K562 (cell line): Measurements from ENCODE around the gene CUL2. TPM values are rescaled to one million over a fixed set of nuclear protein-coding genes. Genes with fewer than 3 reads are reported as not detected.
A peak's percentile ranks its signal among the peaks of the same experiment; 100 is the strongest.

Source experiments
- ATAC-seq: fragments of 200-7000 bp; cut with Tn5 transposase; 3 replicates; pipeline ENCODE4 v1.9.1; 2020; ENCODE audit warnings: moderate library complexity
- BruUV-seq: library from RNA; stranded (reverse); fragments of 400-500 nt; replicated peaks from 2 replicates; lab custom pipeline; 2021; lab: Mats Ljungman, UMichigan
- CTCF ChIA-PET: fragments of 300-600 bp; formaldehyde crosslinking; extraction: SDS; loops from one replicate; lab custom pipeline; 2021; ENCODE audit warnings: low intra/inter-chr PET ratio; lab: Yijun Ruan, JAX
- POLR2A ChIA-PET: fragments of 300-600, 350-650 bp; sonication (Branson Sonifier 250); formaldehyde crosslinking; extraction: SDS; loops from one replicate; lab custom pipeline; 2021; ENCODE audit warnings: antibody characterized with exemption, inconsistent platforms; lab: Yijun Ruan, JAX
- DNase-seq, 4 experiments: peaks; one replicate each; pipeline versions ENCODE4 v3.0.0 to v3.0.0-alpha.2; 2011 to 2018; ENCODE audit warnings: low spot score in 3 of 4, mixed read lengths in 3 of 4; ENCODE audit errors: extremely low read depth in 1 of 4
- FAIRE-seq: peaks from 2 replicates; lab custom pipeline; 2011; peaks lifted over from hg19 to GRCh38; lab: Jason Lieb, UNC
- H2AFZ ChIP-seq: 2 replicates; pipeline ENCODE4 v1.6.0; 2011; ENCODE audit warnings: low read depth, low read length, control low read depth, inconsistent platforms
- H3K27ac ChIP-seq: fragments of 200-600 bp; 3 replicates; pipeline ENCODE4 v1.8.0; 2011; ENCODE audit warnings: low read depth, mild to moderate bottlenecking, control low read depth, inconsistent platforms, low read length, moderate library complexity, mixed read lengths; ENCODE audit errors: extremely low read depth
- H3K27me3 ChIP-seq, 2 experiments: fragments of 300-600 bp in 1 of 2; 2 replicates in 1 of 2; 3 replicates in 1 of 2; pipeline versions ENCODE4 v1.6.0 to v1.8.0; 2011; ENCODE audit warnings: inconsistent platforms in 2 of 2, low read length in 2 of 2, mild to moderate bottlenecking in 1 of 2, mixed read lengths in 1 of 2, moderate library complexity in 1 of 2; ENCODE audit not compliant: control insufficient read depth in 2 of 2, insufficient read depth in 2 of 2
- H3K36me3 ChIP-seq: fragments of 300-600 bp; 3 replicates; pipeline ENCODE4 v1.8.0; 2011; ENCODE audit warnings: mild to moderate bottlenecking, low read length, inconsistent platforms; ENCODE audit not compliant: control insufficient read depth, insufficient read depth
- H3K4me1 ChIP-seq, 2 experiments: fragments of 200-600 bp in 1 of 2; replicated peaks in 1 of 2; 2 replicates in 1 of 2; 3 replicates in 1 of 2; pipeline versions ENCODE4 v1.5.1 to v1.8.0; 2011; ENCODE audit warnings: inconsistent platforms in 2 of 2, low read length in 2 of 2, mild to moderate bottlenecking in 1 of 2, mixed read lengths in 1 of 2, moderate library complexity in 1 of 2; ENCODE audit not compliant: control insufficient read depth in 2 of 2, insufficient read depth in 2 of 2
- H3K4me2 ChIP-seq: 2 replicates; pipeline ENCODE4 v1.6.1; 2011; ENCODE audit warnings: low read length, control low read depth, inconsistent platforms, mixed read lengths; ENCODE audit not compliant: insufficient read depth
- H3K4me3 ChIP-seq: fragments of 200-600 bp; sonication (generic), shearing (Covaris generic); 2 replicates; pipeline ENCODE4 v1.5.1; 2016; ENCODE audit warnings: control low read depth, inconsistent platforms
- H3K79me2 ChIP-seq: fragments of 200-600 bp; 3 replicates; pipeline ENCODE4 v1.8.0; 2011; ENCODE audit warnings: low read length, inconsistent platforms; ENCODE audit not compliant: control insufficient read depth, insufficient read depth
- H3K9ac ChIP-seq, 2 experiments: 2 replicates each; pipeline versions ENCODE4 v1.6.0 to v1.6.1; 2011; ENCODE audit warnings: low read depth in 2 of 2, low read length in 2 of 2, control low read depth in 1 of 2, inconsistent platforms in 1 of 2, mild to moderate bottlenecking in 1 of 2, mixed read lengths in 1 of 2; ENCODE audit not compliant: insufficient read depth in 1 of 2
- H3K9me1 ChIP-seq: one replicate; pipeline ENCODE4 v1.6.0; 2011; ENCODE audit warnings: inconsistent platforms, mild to moderate bottlenecking, low read length, moderate library complexity; ENCODE audit not compliant: control insufficient read depth, insufficient read depth
- H3K9me3 ChIP-seq: replicated peaks from 2 replicates; pipeline ENCODE4 v1.5.1; 2011; ENCODE audit warnings: low read depth, low read length, inconsistent platforms; ENCODE audit not compliant: control insufficient read depth, insufficient read depth
- H4K20me1 ChIP-seq: replicated peaks from 2 replicates; pipeline ENCODE4 v1.6.1; 2011; ENCODE audit warnings: low read length, inconsistent platforms, mixed read lengths; ENCODE audit not compliant: control insufficient read depth, insufficient read depth
- CTCF ChIP-seq, 3 experiments: IDR thresholded peaks in 2 of 3; conservative IDR thresholded peaks in 1 of 3; 2 replicates each; pipeline ENCODE4 v1.5.1; 2011 to 2012; ENCODE audit warnings: low read length in 3 of 3, mild to moderate bottlenecking in 3 of 3, control low read depth in 2 of 3, improper control_type of control experiment in 1 of 3, inconsistent platforms in 1 of 3, low read depth in 1 of 3, mixed read lengths in 1 of 3, moderate library complexity in 1 of 3; ENCODE audit not compliant: insufficient read depth in 2 of 3
- RAD21 ChIP-seq, 2 experiments: fragments of 250-450 bp in 1 of 2; fragments of 450-650 bp in 1 of 2; sonication (Bioruptor Pico) in 1 of 2; formaldehyde crosslinking in 1 of 2; IDR thresholded peaks in 1 of 2; conservative IDR thresholded peaks in 1 of 2; 2 replicates each; pipeline versions ENCODE4 v1.4.0 to v1.8.0; 2020 to 2022; ENCODE audit warnings: mild to moderate bottlenecking in 2 of 2, moderate library complexity in 1 of 2
- ZNF280A ChIP-seq: fragments of 450-650 bp; IDR thresholded peaks from 2 replicates; pipeline ENCODE4 v1.6.1; 2018; ENCODE audit warnings: mild to moderate bottlenecking, low read depth; ENCODE audit not compliant: partially characterized antibody
- WGBS: fragments of 100-300 bp; shearing (Covaris generic); methylation state at CpG from one replicate; pipeline ENCODE4 v1.1.6; 2016; ENCODE audit warnings: low coverage, mixed read lengths; ENCODE audit not compliant: insufficient coverage; ENCODE audit errors: missing lambda C conversion rate; 5-methylcytosine and 5-hydroxymethylcytosine counted together
- in situ Hi-C: fragments of 300-500 bp; cut with MboI; formaldehyde crosslinking; loops from 4 replicates; pipeline ENCODE4 v1.15.0; 2018; ENCODE audit warnings: inconsistent platforms, mixed read lengths
- intact Hi-C: fragments of 100-400 bp; cut with micrococcal nuclease; formaldehyde crosslinking; loops from 2 replicates; pipeline ENCODE4 v1.14.2; 2022
- polyA plus RNA-seq, 8 experiments: library from polyadenylated mRNA; depleted of rRNA in 4 of 8; stranded (reverse) in 5 of 8; unstranded in 3 of 8; fragments of >200 nt; fragmentation: Nextera tagmentation in 2 of 8; fragmentation: Illumina TruSeq in 1 of 8; extraction: Ambion mirVana in 2 of 8; extraction: Trizol in 1 of 8; gene quantifications; 2 replicates each; pipeline versions ENCODE4 v1.2.1 to v1.2.3, GENCODE V29; 2011 to 2014; ENCODE audit warnings: inconsistent platforms in 1 of 8, missing spikeins in 1 of 8
- total RNA-seq, 7 experiments: library from RNA; depleted of rRNA in 6 of 7; stranded (reverse); fragments of >200 nt in 6 of 7; fragmentation: Illumina TruSeq in 2 of 7; extraction: Trizol in 2 of 7; gene quantifications; 2 replicates each; pipeline versions ENCODE4 v1.2.1 to v1.2.3, GENCODE V29; 2011 to 2021; ENCODE audit warnings: low replicate concordance in 1 of 7

The CUL2 gene
- total and polyA plus RNA-seq, 9 of the 15 experiments (the other 6 are each of a cell fraction or from before 2014, with no cell fraction given), result 17.3 to 46.3 (median 41.2) TPM

- H3K4me1 ChIP-seq, result no peaks in the 10 kb centered on the region; a peak in 1 of 5 replicates
- no peak overlapping the region for H3K4me3 ChIP-seq
- no peaks in the 10 kb centered on the region for H3K36me3 ChIP-seq
- ATAC-seq (peak; percentile 69), DNase-seq (no peak), FAIRE-seq (no peak)
- ChIA-PET CTCF (no interaction called here), POLR2A (interaction anchor here (1.1 kb wide), 1 partner anchor 297 kb away, joined by 3 read pairs; no protein-coding TSS in a partner anchor)
- no peaks in the 10 kb centered on the region for H3K79me2 ChIP-seq
- H3K9ac ChIP-seq, result peak overlapping the region in 1 of 2 experiments; percentile 20; a peak in 1 of 4 replicates
- H4K20me1 ChIP-seq, result no peaks in the 10 kb centered on the region
- H2AFZ ChIP-seq, result no peak overlapping the region
- peaks cover 2 to 48% of the 10 kb centered on the region in 2 experiments; a peak in 3 of 5 replicates for H3K27me3 ChIP-seq
- intact Hi-C loops, result no loop called here
- H3K4me2 ChIP-seq, result no peak overlapping the region
- H3K9me3 ChIP-seq, result no peaks in the 10 kb centered on the region
- H3K9me1 ChIP-seq, result no peaks in the 10 kb centered on the region
- WGBS, result 4% methylated on average over 8 of the region's 8 CpGs
- in situ Hi-C loops, result no loop called here
- TF ChIP-seq ZNF280A, result no peak
- peak; percentile 7 to 42 (median 21); a peak in 2 of 6 replicates for TF ChIP-seq CTCF (IDR thresholded peaks at IDR 0.05 in 2 of 3, conservative IDR thresholded peaks at IDR 0.05 in 1 of 3; ENCODE audit: insufficient read depth in 2 of 3, low read depth in 1 of 3, low read length in 3 of 3)
- TF ChIP-seq RAD21 (CRISPR knock-in tag; conservative IDR thresholded peaks at IDR 0.05 in 1 of 2, IDR thresholded peaks at IDR 0.05 in 1 of 2), result peak in 1 of 2 experiments; percentile 39; a peak in 2 of 4 replicates
- BruUV-seq, result no TSS peak
- no peak overlapping the region for H3K27ac ChIP-seq
Measured at GRCh38 chr10:34960983-34961382, 129.2 kb downstream of the CUL2 start.
